Caco-2 (cell line): ENCODE measurements around the gene SCUBE3. TPM values are rescaled to one million over a fixed set of nuclear protein-coding genes. Genes with fewer than 3 reads are reported as not detected.

Source experiments
- BruUV-seq: library from RNA; stranded (reverse); fragments of 400-500 nt; replicated peaks from 2 replicates; lab custom pipeline; 2021; lab: Mats Ljungman, UMichigan
- CTCF ChIA-PET: fragments of 300-600 bp; sonication (Branson Sonifier 250); formaldehyde crosslinking; loops from one replicate; lab custom pipeline; 2022; ENCODE audit warnings: antibody characterized with exemption; lab: Charles Lee
- POLR2A ChIA-PET: fragments of 300-600 bp; sonication (Branson Sonifier 250); formaldehyde crosslinking; loops from one replicate; lab custom pipeline; 2022; ENCODE audit warnings: antibody characterized with exemption; lab: Charles Lee
- DNase-seq, 2 experiments: peaks; one replicate each; pipeline versions ENCODE4 v3.0.0 to v3.0.0-alpha.2; 2020 to 2022
- H3K27me3 ChIP-seq: replicated peaks from 2 replicates; pipeline ENCODE4 v1.6.0; 2011; ENCODE audit warnings: low read length; ENCODE audit not compliant: control insufficient read depth, insufficient read depth
- H3K36me3 ChIP-seq: 2 replicates; pipeline ENCODE4 v1.5.1; 2011; ENCODE audit warnings: low read length; ENCODE audit not compliant: control insufficient read depth, insufficient read depth
- H3K4me1 ChIP-seq: fragments of 250-450 bp; sonication (Bioruptor Pico); 2 replicates; pipeline ENCODE4 v1.5.1; 2020; ENCODE audit warnings: mild to moderate bottlenecking
- H3K4me3 ChIP-seq: 2 replicates; pipeline ENCODE4 v1.5.1; 2011; ENCODE audit warnings: low read depth, mild to moderate bottlenecking, control low read depth, low read length
- H3K9me3 ChIP-seq: fragments of 250-450 bp; sonication (Bioruptor Pico); 2 replicates; pipeline ENCODE4 v1.5.1; 2020; ENCODE audit warnings: mild to moderate bottlenecking, moderate library complexity
- H3K27ac Mint-ChIP-seq: one replicate; pipeline ENCODE4 v1.8.0; 2022; ENCODE audit warnings: mixed read lengths; ENCODE audit not compliant: unreplicated experiment
- H3K27me3 Mint-ChIP-seq: one replicate; pipeline ENCODE4 v1.8.0; 2022; ENCODE audit warnings: mixed read lengths; ENCODE audit not compliant: insufficient read depth, unreplicated experiment
- H3K36me3 Mint-ChIP-seq: one replicate; pipeline ENCODE4 v1.8.0; 2022; ENCODE audit warnings: mild to moderate bottlenecking, mixed read lengths; ENCODE audit not compliant: insufficient read depth, unreplicated experiment
- H3K4me1 Mint-ChIP-seq: one replicate; pipeline ENCODE4 v1.8.0; 2022; ENCODE audit warnings: low read depth, mixed read lengths; ENCODE audit not compliant: unreplicated experiment
- H3K4me3 Mint-ChIP-seq: one replicate; pipeline ENCODE4 v1.8.0; 2022; ENCODE audit warnings: mild to moderate bottlenecking, moderate library complexity, mixed read lengths; ENCODE audit not compliant: unreplicated experiment
- H3K9me3 Mint-ChIP-seq: one replicate; pipeline ENCODE4 v1.8.0; 2022; ENCODE audit warnings: mixed read lengths; ENCODE audit not compliant: unreplicated experiment
- CTCF ChIP-seq, 2 experiments: fragments of 200-600 bp in 1 of 2; IDR thresholded peaks; 1 replicate in 1 of 2; 2 replicates in 1 of 2; pipeline versions ENCODE4 v1.5.1 to v1.8.0; 2011 to 2022; ENCODE audit warnings: antibody characterized with exemption in 1 of 2, control low read depth in 1 of 2, inconsistent platforms in 1 of 2, low read depth in 1 of 2, low read length in 1 of 2, mild to moderate bottlenecking in 1 of 2, moderate library complexity in 1 of 2; ENCODE audit not compliant: insufficient read depth in 1 of 2, severe bottlenecking in 1 of 2, unreplicated experiment in 1 of 2
- intact Hi-C: fragments of 100-400 bp; cut with micrococcal nuclease; formaldehyde crosslinking; loops from one replicate; pipeline ENCODE4 v1.10.0; 2022; ENCODE audit not compliant: unreplicated experiment
- total RNA-seq: library from RNA; stranded (reverse); gene quantifications from 2 replicates; pipeline ENCODE4 v1.2.3, GENCODE V29; 2022

The SCUBE3 gene
- total RNA-seq, 1 experiment from 2014 or later: 1.3 TPM

GRCh38 chr6:35239581-35239980, 25.8 kb downstream of the SCUBE3 start:
- no peaks in the 10 kb centered on the region for H3K4me1 ChIP-seq
- DNase-seq: no peak
- peaks cover 5% of the 10 kb centered on the region for H3K9me3 Mint-ChIP-seq
- no peak overlapping the region for H3K4me3 Mint-ChIP-seq
- peaks cover 7% of the 10 kb centered on the region for H3K36me3 Mint-ChIP-seq
- no peaks in the 10 kb centered on the region; the same call in 1 of the 2 replicates for H3K36me3 ChIP-seq
- no peak for TF ChIP-seq CTCF (IDR thresholded peaks at IDR 0.05; ENCODE audit: insufficient read depth in 1 of 2, low read depth in 1 of 2, low read length in 1 of 2, severe bottlenecking in 1 of 2, unreplicated experiment in 1 of 2)
- no peaks in the 10 kb centered on the region for H3K27me3 ChIP-seq
- no peak overlapping the region for H3K4me3 ChIP-seq
- 0 out of 2 replicates have a peak, but pooled peaks cover 7% of the 10 kb centered on the region for H3K9me3 ChIP-seq
- no TSS peak for BruUV-seq
- ChIA-PET CTCF (interaction anchor here (0.6 to 3.2 kb wide), 5 partner anchors 33 to 142 kb away, joined by 3 to 27 read pairs (median 4); no protein-coding TSS in a partner anchor), POLR2A (no interaction called here)
- intact Hi-C loops: no loop called here
- H3K27me3 Mint-ChIP-seq: no peaks in the 10 kb centered on the region
- no peak overlapping the region for H3K27ac Mint-ChIP-seq
- peaks cover 13% of the 10 kb centered on the region for H3K4me1 Mint-ChIP-seq

GRCh38 chr6:35240838-35241801, 27.4 kb downstream of the SCUBE3 start:
- Histone ChIP-seq H3K4me3 (no peak overlapping the region), H3K9me3 (no peaks in the 10 kb centered on the region), H3K27me3 (no peaks in the 10 kb centered on the region), H3K36me3 (no peaks in the 10 kb centered on the region; the same call in 1 of the 2 replicates), H3K4me1 (no peaks in the 10 kb centered on the region)
- ChIA-PET POLR2A (interaction anchor here (1.2 kb wide), 1 partner anchor 18 kb away, joined by 3 read pairs; the partner anchor contains the start of gene ZNF76), CTCF (interaction anchor here (0.6 to 3.2 kb wide), 19 partner anchors 10 to 373 kb away, joined by 3 to 27 read pairs (median 5); partner anchors contain the start of genes SCUBE3 and ZNF76)
- TF ChIP-seq CTCF (IDR thresholded peaks at IDR 0.05; ENCODE audit: insufficient read depth in 1 of 2, low read depth in 1 of 2, low read length in 1 of 2, severe bottlenecking in 1 of 2, unreplicated experiment in 1 of 2): peak; percentile 92 to 96
- no TSS peak for BruUV-seq
- no peaks in the 10 kb centered on the region for H3K9me3 Mint-ChIP-seq
- DNase-seq: peak; percentile 74 to 88
- no peak overlapping the region for H3K27ac Mint-ChIP-seq
- no peak overlapping the region for H3K4me3 Mint-ChIP-seq
- H3K27me3 Mint-ChIP-seq: no peaks in the 10 kb centered on the region
- H3K4me1 Mint-ChIP-seq: peaks cover 13% of the 10 kb centered on the region
- H3K36me3 Mint-ChIP-seq: no peaks in the 10 kb centered on the region
- intact Hi-C loops: loop anchor here (1.0 to 2.0 kb wide), 3 partner anchors 36 to 254 kb away; no protein-coding TSS in a partner anchor

- peaks cover 13% of the 10 kb centered on the region for H3K4me1 Mint-ChIP-seq
- H3K4me3 Mint-ChIP-seq: no peak overlapping the region
- Histone ChIP-seq H3K36me3 (no peaks in the 10 kb centered on the region; the same call in 1 of the 2 replicates), H3K4me1 (no peaks in the 10 kb centered on the region), H3K27me3 (no peaks in the 10 kb centered on the region), H3K4me3 (no peak overlapping the region), H3K9me3 (no peaks in the 10 kb centered on the region)
- intact Hi-C loops: no loop called here
- H3K36me3 Mint-ChIP-seq: no peaks in the 10 kb centered on the region
- POLR2A ChIA-PET: no interaction called here
- no TSS peak for BruUV-seq
- no peak for DNase-seq
- CTCF ChIA-PET: interaction anchor here (2.2 to 3.2 kb wide), 2 partner anchors 12 to 96 kb away, joined by 19 to 23 read pairs; no protein-coding TSS in a partner anchor
- H3K27ac Mint-ChIP-seq: no peak overlapping the region
- H3K27me3 Mint-ChIP-seq: no peaks in the 10 kb centered on the region
- H3K9me3 Mint-ChIP-seq: no peaks in the 10 kb centered on the region
- TF ChIP-seq CTCF (IDR thresholded peaks at IDR 0.05; ENCODE audit: insufficient read depth in 1 of 2, low read depth in 1 of 2, low read length in 1 of 2, severe bottlenecking in 1 of 2, unreplicated experiment in 1 of 2): no peak
Observed at GRCh38 chr6:35242486-35242885, 28.7 kb downstream of the SCUBE3 start.
